GM23338 (cell line): ENCODE results near the gene MROH7. TPM values are rescaled to one million over a fixed set of nuclear protein-coding genes. Genes with fewer than 3 reads are reported as not detected.

Experiments
- ATAC-seq: fragments of 200-7000 bp; cut with Tn5 transposase; 3 replicates; pipeline ENCODE4 v1.9.1; 2020
- DNase-seq: peaks from one replicate; pipeline ENCODE4 v3.0.0-alpha.2; 2015; ENCODE audit warnings: low spot score
- H2AFZ ChIP-seq: fragments of 200-600 bp; sonication (generic); 2 replicates; pipeline ENCODE4 v1.8.0; 2016; ENCODE audit warnings: antibody characterized with exemption, mild to moderate bottlenecking, moderate library complexity
- H3F3A ChIP-seq: fragments of 200-600 bp; sonication (generic); replicated peaks from 2 replicates; pipeline ENCODE4 v1.8.0; 2017; ENCODE audit warnings: antibody characterized with exemption, mixed run types, low read depth
- H3K27ac ChIP-seq: fragments of 200-600 bp; sonication (generic); 2 replicates; pipeline ENCODE4 v1.6.1; 2016; ENCODE audit warnings: low read depth
- H3K27me3 ChIP-seq: fragments of 200-600 bp; sonication (generic); 2 replicates; pipeline ENCODE4 v1.8.0; 2016; ENCODE audit warnings: mild to moderate bottlenecking, mixed run types, moderate library complexity; ENCODE audit not compliant: insufficient read depth
- H3K36me3 ChIP-seq: fragments of 200-600 bp; sonication (generic); 2 replicates; pipeline ENCODE4 v1.8.0; 2016; ENCODE audit warnings: mild to moderate bottlenecking; ENCODE audit not compliant: insufficient read depth
- H3K4me1 ChIP-seq: fragments of 200-600 bp; sonication (generic); 2 replicates; pipeline ENCODE4 v1.8.0; 2016; ENCODE audit warnings: mild to moderate bottlenecking, moderate library complexity; ENCODE audit not compliant: insufficient read depth
- H3K4me2 ChIP-seq: fragments of 200-600 bp; sonication (generic); 2 replicates; pipeline ENCODE4 v1.7.1; 2017; ENCODE audit warnings: mixed run types
- H3K4me3 ChIP-seq: fragments of 200-600 bp; sonication (generic); 2 replicates; pipeline ENCODE4 v1.6.1; 2016; ENCODE audit warnings: mixed run types
- H3K79me2 ChIP-seq: fragments of 200-600 bp; sonication (generic); replicated peaks from 2 replicates; pipeline ENCODE4 v1.8.0; 2017; ENCODE audit warnings: mild to moderate bottlenecking; ENCODE audit not compliant: insufficient read depth
- H3K9me2 ChIP-seq: fragments of 200-600 bp; sonication (generic); 2 replicates; pipeline ENCODE4 v1.8.0; 2017; ENCODE audit not compliant: insufficient read depth
- H4K20me1 ChIP-seq: fragments of 200-600 bp; sonication (generic); replicated peaks from 2 replicates; pipeline ENCODE4 v1.8.0; 2017; ENCODE audit warnings: mild to moderate bottlenecking; ENCODE audit not compliant: insufficient read depth
- H3K27ac Mint-ChIP-seq: 2 replicates; pipeline ENCODE4 v1.8.0; 2020; ENCODE audit warnings: inconsistent platforms, mild to moderate bottlenecking, moderate library complexity, mixed read lengths
- H3K27me3 Mint-ChIP-seq: 3 replicates; pipeline ENCODE4 v1.8.0; 2022; ENCODE audit warnings: low read depth, mild to moderate bottlenecking, moderate library complexity, mixed read lengths, inconsistent platforms; ENCODE audit not compliant: insufficient read depth, poor library complexity
- H3K36me3 Mint-ChIP-seq: 3 replicates; pipeline ENCODE4 v1.8.0; 2021; ENCODE audit warnings: low read depth, mild to moderate bottlenecking, inconsistent platforms, moderate library complexity, mixed read lengths
- H3K4me1 Mint-ChIP-seq: 3 replicates; pipeline ENCODE4 v1.8.0; 2020; ENCODE audit warnings: mild to moderate bottlenecking, inconsistent platforms, mixed read lengths
- H3K4me3 Mint-ChIP-seq: 3 replicates; pipeline ENCODE4 v1.8.0; 2021; ENCODE audit warnings: moderate library complexity, mild to moderate bottlenecking, inconsistent platforms, mixed read lengths
- H3K9me3 Mint-ChIP-seq: 3 replicates; pipeline ENCODE4 v1.8.0; 2020; ENCODE audit warnings: moderate library complexity, mild to moderate bottlenecking, inconsistent platforms, mixed read lengths
- CREB1 ChIP-seq: fragments of 250-450 bp; sonication (Bioruptor Pico); IDR thresholded peaks from 2 replicates; pipeline ENCODE4 v1.5.0; 2020; ENCODE audit warnings: low read depth, mild to moderate bottlenecking, moderate library complexity
- EZH2 ChIP-seq: fragments of 200-600 bp; sonication (generic); IDR thresholded peaks from one replicate; pipeline ENCODE4 v1.8.0; 2017; ENCODE audit warnings: antibody characterized with exemption, mild to moderate bottlenecking, low read depth; ENCODE audit not compliant: unreplicated experiment
- EZH2phosphoT487 ChIP-seq: fragments of 200-600 bp; sonication (generic); IDR thresholded peaks from one replicate; pipeline ENCODE4 v1.8.1; 2018; ENCODE audit warnings: antibody characterized with exemption; ENCODE audit not compliant: unreplicated experiment
- JUNB ChIP-seq: IDR thresholded peaks from one replicate; pipeline ENCODE4 v1.6.1; 2016; ENCODE audit warnings: antibody characterized with exemption; ENCODE audit not compliant: unreplicated experiment
- NANOG ChIP-seq: IDR thresholded peaks from 2 replicates; pipeline ENCODE4 v1.6.1; 2016; ENCODE audit warnings: antibody characterized with exemption, borderline replicate concordance
- POLR2AphosphoS5 ChIP-seq: IDR thresholded peaks from 2 replicates; pipeline ENCODE4 v1.6.1; 2016; ENCODE audit warnings: antibody characterized with exemption, low read depth
- STAT1 ChIP-seq: IDR thresholded peaks from one replicate; pipeline ENCODE4 v1.6.1; 2016; ENCODE audit warnings: antibody characterized with exemption; ENCODE audit not compliant: unreplicated experiment
- ZNF114 ChIP-seq: fragments of 250-450 bp; sonication (Bioruptor Pico); IDR thresholded peaks from 2 replicates; pipeline ENCODE4 v1.5.0; 2020; ENCODE audit warnings: mild to moderate bottlenecking, moderate library complexity
- ZNF331 ChIP-seq: fragments of 250-450 bp; sonication (Bioruptor Pico); IDR thresholded peaks from 2 replicates; pipeline ENCODE4 v1.5.0; 2020; ENCODE audit warnings: low read depth, mild to moderate bottlenecking, moderate library complexity
- polyA plus RNA-seq: library from polyadenylated mRNA; unstranded; fragments of >200 nt; fragmentation: Nextera tagmentation; extraction: Ambion mirVana; gene quantifications from 2 replicates; pipeline ENCODE4 v1.2.1, GENCODE V29; 2016
- total RNA-seq: library from RNA; depleted of rRNA; stranded (reverse); fragments of >200 nt; shearing (Covaris generic); gene quantifications from 2 replicates; pipeline ENCODE4 v1.2.3, GENCODE V29; 2014
- TF ChIP-seq, protein P1 (sequence below): fragments of 250-450 bp; sonication (Bioruptor Pico); IDR thresholded peaks from 2 replicates; pipeline ENCODE4 v1.5.0; 2020; ENCODE audit warnings: mild to moderate bottlenecking, moderate library complexity
- TF ChIP-seq, protein P2 (sequence below): IDR thresholded peaks from one replicate; pipeline ENCODE4 v1.6.1; 2018; ENCODE audit warnings: antibody characterized with exemption; ENCODE audit not compliant: unreplicated experiment
- TF ChIP-seq, protein P3 (sequence below): IDR thresholded peaks from 2 replicates; pipeline ENCODE4 v1.6.1; 2016; ENCODE audit warnings: antibody characterized with exemption

The MROH7 gene
- total and polyA plus RNA-seq, 2 experiments from 2014 or later = 0.17 TPM; not detected in 1

DNA sequence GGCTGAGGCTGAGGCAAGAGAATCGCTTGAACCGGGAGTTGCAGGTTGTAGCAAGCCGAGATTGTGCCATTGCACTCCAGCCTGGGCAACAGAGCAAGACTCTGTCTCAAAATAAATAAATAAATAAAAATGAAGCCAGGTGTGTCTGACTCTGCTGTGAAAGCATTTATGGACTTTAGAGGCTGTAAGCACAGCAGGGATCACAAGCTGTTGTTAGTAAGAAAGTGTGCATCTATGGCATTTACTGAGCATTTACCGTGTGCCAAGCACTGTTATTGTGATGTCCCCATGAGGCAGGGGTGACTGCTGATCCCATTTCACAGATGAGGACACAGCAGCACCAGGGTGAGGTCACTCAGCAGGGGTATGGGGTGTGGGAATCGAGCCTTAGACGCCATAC, 38.3 kb upstream of the MROH7 start:
- H3K27me3 ChIP-seq = no peaks in the 10 kb centered on the region
- Mint-ChIP-seq H3K27me3 (peaks cover 2% of the 10 kb centered on the region), H3K36me3 (no peaks in the 10 kb centered on the region), H3K4me1 (peaks cover 6% of the 10 kb centered on the region), H3K9me3 (no peaks in the 10 kb centered on the region), H3K4me3 (no peak overlapping the region), H3K27ac (no peak overlapping the region)
- H4K20me1 ChIP-seq = no peaks in the 10 kb centered on the region
- no peaks in the 10 kb centered on the region for H3K4me1 ChIP-seq
- no peak for ATAC-seq
- H3K4me3 ChIP-seq = no peak overlapping the region
- H3K4me2 ChIP-seq = no peak overlapping the region
- no peak overlapping the region for H2AFZ ChIP-seq
- TF ChIP-seq CREB1 (CRISPR knock-in tag) (no peak), POLR2AphosphoS5 (no peak), ZNF114 (no peak), EZH2 (no peak), NANOG (no peak), ZNF331 (CRISPR knock-in tag) (no peak), STAT1 (no peak), EZH2phosphoT487 (no peak), JUNB (no peak)
- TF ChIP-seq, protein P1, sequence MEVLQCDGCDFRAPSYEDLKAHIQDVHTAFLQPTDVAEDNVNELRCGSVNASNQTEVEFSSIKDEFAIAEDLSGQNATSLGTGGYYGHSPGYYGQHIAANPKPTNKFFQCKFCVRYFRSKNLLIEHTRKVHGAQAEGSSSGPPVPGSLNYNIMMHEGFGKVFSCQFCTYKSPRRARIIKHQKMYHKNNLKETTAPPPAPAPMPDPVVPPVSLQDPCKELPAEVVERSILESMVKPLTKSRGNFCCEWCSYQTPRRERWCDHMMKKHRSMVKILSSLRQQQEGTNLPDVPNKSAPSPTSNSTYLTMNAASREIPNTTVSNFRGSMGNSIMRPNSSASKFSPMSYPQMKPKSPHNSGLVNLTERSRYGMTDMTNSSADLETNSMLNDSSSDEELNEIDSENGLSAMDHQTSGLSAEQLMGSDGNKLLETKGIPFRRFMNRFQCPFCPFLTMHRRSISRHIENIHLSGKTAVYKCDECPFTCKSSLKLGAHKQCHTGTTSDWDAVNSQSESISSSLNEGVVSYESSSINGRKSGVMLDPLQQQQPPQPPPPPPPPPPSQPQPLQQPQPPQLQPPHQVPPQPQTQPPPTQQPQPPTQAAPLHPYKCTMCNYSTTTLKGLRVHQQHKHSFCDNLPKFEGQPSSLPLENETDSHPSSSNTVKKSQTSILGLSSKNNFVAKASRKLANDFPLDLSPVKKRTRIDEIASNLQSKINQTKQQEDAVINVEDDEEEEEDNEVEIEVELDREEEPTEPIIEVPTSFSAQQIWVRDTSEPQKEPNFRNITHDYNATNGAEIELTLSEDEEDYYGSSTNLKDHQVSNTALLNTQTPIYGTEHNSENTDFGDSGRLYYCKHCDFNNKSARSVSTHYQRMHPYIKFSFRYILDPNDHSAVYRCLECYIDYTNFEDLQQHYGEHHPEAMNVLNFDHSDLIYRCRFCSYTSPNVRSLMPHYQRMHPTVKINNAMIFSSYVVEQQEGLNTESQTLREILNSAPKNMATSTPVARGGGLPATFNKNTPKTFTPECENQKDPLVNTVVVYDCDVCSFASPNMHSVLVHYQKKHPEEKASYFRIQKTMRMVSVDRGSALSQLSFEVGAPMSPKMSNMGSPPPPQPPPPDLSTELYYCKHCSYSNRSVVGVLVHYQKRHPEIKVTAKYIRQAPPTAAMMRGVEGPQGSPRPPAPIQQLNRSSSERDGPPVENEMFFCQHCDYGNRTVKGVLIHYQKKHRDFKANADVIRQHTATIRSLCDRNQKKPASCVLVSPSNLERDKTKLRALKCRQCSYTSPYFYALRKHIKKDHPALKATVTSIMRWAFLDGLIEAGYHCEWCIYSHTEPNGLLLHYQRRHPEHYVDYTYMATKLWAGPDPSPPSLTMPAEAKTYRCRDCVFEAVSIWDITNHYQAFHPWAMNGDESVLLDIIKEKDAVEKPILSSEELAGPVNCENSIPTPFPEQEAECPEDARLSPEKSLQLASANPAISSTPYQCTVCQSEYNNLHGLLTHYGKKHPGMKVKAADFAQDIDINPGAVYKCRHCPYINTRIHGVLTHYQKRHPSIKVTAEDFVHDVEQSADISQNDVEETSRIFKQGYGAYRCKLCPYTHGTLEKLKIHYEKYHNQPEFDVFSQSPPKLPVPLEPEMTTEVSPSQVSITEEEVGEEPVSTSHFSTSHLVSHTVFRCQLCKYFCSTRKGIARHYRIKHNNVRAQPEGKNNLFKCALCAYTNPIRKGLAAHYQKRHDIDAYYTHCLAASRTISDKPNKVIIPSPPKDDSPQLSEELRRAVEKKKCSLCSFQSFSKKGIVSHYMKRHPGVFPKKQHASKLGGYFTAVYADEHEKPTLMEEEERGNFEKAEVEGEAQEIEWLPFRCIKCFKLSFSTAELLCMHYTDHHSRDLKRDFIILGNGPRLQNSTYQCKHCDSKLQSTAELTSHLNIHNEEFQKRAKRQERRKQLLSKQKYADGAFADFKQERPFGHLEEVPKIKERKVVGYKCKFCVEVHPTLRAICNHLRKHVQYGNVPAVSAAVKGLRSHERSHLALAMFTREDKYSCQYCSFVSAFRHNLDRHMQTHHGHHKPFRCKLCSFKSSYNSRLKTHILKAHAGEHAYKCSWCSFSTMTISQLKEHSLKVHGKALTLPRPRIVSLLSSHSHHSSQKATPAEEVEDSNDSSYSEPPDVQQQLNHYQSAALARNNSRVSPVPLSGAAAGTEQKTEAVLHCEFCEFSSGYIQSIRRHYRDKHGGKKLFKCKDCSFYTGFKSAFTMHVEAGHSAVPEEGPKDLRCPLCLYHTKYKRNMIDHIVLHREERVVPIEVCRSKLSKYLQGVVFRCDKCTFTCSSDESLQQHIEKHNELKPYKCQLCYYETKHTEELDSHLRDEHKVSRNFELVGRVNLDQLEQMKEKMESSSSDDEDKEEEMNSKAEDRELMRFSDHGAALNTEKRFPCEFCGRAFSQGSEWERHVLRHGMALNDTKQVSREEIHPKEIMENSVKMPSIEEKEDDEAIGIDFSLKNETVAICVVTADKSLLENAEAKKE (CRISPR knock-in tag) = no peak
- TF ChIP-seq, protein P2, sequence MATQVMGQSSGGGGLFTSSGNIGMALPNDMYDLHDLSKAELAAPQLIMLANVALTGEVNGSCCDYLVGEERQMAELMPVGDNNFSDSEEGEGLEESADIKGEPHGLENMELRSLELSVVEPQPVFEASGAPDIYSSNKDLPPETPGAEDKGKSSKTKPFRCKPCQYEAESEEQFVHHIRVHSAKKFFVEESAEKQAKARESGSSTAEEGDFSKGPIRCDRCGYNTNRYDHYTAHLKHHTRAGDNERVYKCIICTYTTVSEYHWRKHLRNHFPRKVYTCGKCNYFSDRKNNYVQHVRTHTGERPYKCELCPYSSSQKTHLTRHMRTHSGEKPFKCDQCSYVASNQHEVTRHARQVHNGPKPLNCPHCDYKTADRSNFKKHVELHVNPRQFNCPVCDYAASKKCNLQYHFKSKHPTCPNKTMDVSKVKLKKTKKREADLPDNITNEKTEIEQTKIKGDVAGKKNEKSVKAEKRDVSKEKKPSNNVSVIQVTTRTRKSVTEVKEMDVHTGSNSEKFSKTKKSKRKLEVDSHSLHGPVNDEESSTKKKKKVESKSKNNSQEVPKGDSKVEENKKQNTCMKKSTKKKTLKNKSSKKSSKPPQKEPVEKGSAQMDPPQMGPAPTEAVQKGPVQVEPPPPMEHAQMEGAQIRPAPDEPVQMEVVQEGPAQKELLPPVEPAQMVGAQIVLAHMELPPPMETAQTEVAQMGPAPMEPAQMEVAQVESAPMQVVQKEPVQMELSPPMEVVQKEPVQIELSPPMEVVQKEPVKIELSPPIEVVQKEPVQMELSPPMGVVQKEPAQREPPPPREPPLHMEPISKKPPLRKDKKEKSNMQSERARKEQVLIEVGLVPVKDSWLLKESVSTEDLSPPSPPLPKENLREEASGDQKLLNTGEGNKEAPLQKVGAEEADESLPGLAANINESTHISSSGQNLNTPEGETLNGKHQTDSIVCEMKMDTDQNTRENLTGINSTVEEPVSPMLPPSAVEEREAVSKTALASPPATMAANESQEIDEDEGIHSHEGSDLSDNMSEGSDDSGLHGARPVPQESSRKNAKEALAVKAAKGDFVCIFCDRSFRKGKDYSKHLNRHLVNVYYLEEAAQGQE = no peak
- TF ChIP-seq, protein P3, sequence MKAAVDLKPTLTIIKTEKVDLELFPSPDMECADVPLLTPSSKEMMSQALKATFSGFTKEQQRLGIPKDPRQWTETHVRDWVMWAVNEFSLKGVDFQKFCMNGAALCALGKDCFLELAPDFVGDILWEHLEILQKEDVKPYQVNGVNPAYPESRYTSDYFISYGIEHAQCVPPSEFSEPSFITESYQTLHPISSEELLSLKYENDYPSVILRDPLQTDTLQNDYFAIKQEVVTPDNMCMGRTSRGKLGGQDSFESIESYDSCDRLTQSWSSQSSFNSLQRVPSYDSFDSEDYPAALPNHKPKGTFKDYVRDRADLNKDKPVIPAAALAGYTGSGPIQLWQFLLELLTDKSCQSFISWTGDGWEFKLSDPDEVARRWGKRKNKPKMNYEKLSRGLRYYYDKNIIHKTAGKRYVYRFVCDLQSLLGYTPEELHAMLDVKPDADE = no peak
- H3K9me2 ChIP-seq = no peaks in the 10 kb centered on the region
- H3K27ac ChIP-seq = no peak overlapping the region
- no peaks in the 10 kb centered on the region for H3F3A ChIP-seq
- H3K79me2 ChIP-seq = no peaks in the 10 kb centered on the region
- no peaks in the 10 kb centered on the region for H3K36me3 ChIP-seq
- DNase-seq = no peak
